ENCODE data around the gene HIBADH.
A peak's percentile ranks its signal among the peaks of the same experiment; 100 is the strongest.

HIBADH gene

GRCh38 chr7:27607210-27607606 lies 55.5 kb downstream of the HIBADH start:
- no peak for TF ChIP-seq CTCF (IDR thresholded peaks at IDR 0.05; ENCODE audit: control extremely low read depth, extremely low read depth, low read depth, missing control alignments)
- ChIA-PET CTCF (interaction anchor here (1.3 to 1.5 kb wide), 2 partner anchors 10 to 29 kb away, joined by 4 to 5 read pairs; no protein-coding TSS in a partner anchor), POLR2A (no interaction called here)
- no peak for DNase-seq (ENCODE audit: extremely low spot score)

GRCh38 chr7:27606270-27607209 lies 56.1 kb downstream of the HIBADH start:
- no peak for TF ChIP-seq CTCF (IDR thresholded peaks at IDR 0.05; ENCODE audit: control extremely low read depth, extremely low read depth, low read depth, missing control alignments)
- CTCF ChIA-PET = interaction anchor here (1.1 to 1.5 kb wide), 4 partner anchors 10 to 410 kb away, joined by 4 to 7 read pairs (median 4); no protein-coding TSS in a partner anchor
- no peak for DNase-seq (ENCODE audit: extremely low spot score)
- POLR2A ChIA-PET = no interaction called here

GRCh38 chr7:27605689-27606269 lies 56.9 kb downstream of the HIBADH start:
- ChIA-PET CTCF (interaction anchor here (1.1 to 2.3 kb wide), 3 partner anchors 19 to 410 kb away, joined by 4 to 7 read pairs (median 7); no protein-coding TSS in a partner anchor), POLR2A (no interaction called here)
- peak; percentile 14 for TF ChIP-seq CTCF (IDR thresholded peaks at IDR 0.05; ENCODE audit: control extremely low read depth, extremely low read depth, low read depth, missing control alignments)
- no peak for DNase-seq (ENCODE audit: extremely low spot score)

- TF ChIP-seq CTCF (IDR thresholded peaks at IDR 0.05; ENCODE audit: control extremely low read depth, extremely low read depth, low read depth, missing control alignments) = no peak
- ChIA-PET POLR2A (no interaction called here), CTCF (interaction anchor here (0.8 to 2.3 kb wide), 4 partner anchors 10 to 403 kb away, joined by 3 to 7 read pairs (median 3); no protein-coding TSS in a partner anchor)
- no peak for DNase-seq (ENCODE audit: extremely low spot score)
These were observed 57.4 kb downstream of the HIBADH start for GRCh38 chr7:27605283-27605682.

- no peak for DNase-seq (ENCODE audit: extremely low spot score)
- POLR2A ChIA-PET = no interaction called here
- no peak for TF ChIP-seq CTCF (IDR thresholded peaks at IDR 0.05; ENCODE audit: control extremely low read depth, extremely low read depth, low read depth, missing control alignments)
- CTCF ChIA-PET = interaction anchor here (2.3 kb wide), 1 partner anchor 30 kb away, joined by 7 read pairs; no protein-coding TSS in a partner anchor
These were observed 58.9 kb downstream of the HIBADH start for GRCh38 chr7:27603813-27604212.

GRCh38 chr7:27602766-27603165 lies 59.9 kb downstream of the HIBADH start:
- TF ChIP-seq CTCF (IDR thresholded peaks at IDR 0.05; ENCODE audit: control extremely low read depth, extremely low read depth, low read depth, missing control alignments) = no peak
- CTCF ChIA-PET = no interaction called here
- POLR2A ChIA-PET = no interaction called here
- DNase-seq (ENCODE audit: extremely low spot score) = no peak

All from GM10248 (cell line).